GM10847 (cell line): ENCODE results near the gene C18orf63.

ENCODE experiments used
- POLR2A ChIP-seq: IDR thresholded peaks from 2 replicates; pipeline ENCODE4 v1.6.1; 2011; ENCODE audit not compliant: insufficient read length; ENCODE audit errors: extremely low read depth

Gene C18orf63

DNA sequence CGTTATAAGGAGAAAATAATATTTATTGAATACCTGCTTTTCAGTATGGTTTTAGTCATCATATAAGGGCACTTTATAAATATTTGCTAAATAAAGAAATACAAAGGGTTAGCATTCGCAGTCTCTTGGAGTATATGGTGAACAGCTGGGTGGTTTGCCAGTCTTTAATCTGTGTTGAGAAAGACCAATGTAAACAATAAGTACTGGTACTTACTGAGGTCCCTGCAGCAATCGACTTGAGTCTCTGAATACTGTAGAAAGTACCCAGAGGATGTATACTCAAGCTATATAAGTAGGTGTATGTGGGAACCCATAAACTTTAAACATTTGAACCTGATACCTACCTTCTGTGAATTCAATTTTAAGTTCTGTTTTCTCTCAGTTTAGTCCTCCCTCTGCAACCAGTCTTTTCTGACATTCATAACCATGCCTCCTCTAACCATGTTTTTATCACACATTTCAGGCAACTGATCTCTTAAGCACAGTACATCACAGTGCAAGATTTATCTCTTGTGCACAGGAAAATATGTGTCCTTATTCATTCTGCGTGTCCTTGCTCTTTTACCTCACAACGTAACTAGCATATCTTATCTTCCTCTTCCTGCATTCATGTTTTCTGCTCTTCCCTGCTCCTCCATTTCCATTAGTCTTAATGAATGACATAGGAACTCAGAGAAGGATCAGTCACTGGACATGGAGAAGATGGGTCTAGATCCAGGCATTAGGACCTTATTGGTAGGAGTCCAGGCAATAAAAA, 21.7 kb downstream of the C18orf63 start:
- no peak for TF ChIP-seq POLR2A

DNA sequence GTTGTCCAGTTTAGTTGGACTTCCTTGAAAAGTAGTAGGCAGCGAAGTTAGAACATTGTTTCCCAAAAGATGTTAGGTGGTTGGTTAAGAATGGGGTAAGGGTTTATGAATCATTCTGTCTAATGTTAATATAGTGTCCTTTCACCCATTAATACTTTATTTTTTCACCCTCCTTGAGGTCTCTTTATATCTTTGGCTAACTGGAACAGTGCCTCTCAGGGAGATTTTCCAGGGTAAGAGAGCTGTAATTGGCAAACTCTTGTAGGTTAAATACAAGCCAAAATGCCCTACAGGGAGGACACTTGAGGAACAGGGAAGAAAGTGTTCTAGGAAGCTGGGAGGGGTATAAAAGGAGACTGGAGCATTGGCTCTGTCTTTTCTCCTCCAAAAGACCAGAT, 22.3 kb downstream of the C18orf63 start:
- TF ChIP-seq POLR2A: no peak

- no peak for TF ChIP-seq POLR2A
Observed at GRCh38 chr18:74342416-74343043, 26.9 kb downstream of the C18orf63 start.

- TF ChIP-seq POLR2A: no peak
Observed at GRCh38 chr18:74346206-74346605, 30.6 kb downstream of the C18orf63 start.

DNA sequence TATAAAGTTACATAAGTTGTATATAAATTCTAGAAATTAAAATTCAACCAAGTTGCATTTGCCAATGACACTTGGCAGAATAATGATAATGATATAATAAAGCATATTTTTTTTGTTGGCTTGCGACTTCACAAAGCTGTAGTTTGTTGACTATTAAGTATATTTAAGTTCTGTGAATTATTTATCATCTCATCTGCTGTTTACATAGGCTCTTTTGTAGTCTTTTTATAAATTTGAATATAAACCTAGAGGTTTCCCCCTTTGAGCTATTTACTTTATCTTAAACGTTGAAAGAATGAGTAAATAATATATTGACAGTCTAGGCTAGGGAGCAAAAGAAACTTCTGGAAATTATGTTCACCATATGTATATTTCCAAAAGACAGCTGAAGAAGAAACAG, 32.9 kb downstream of the C18orf63 start:
- no peak for TF ChIP-seq POLR2A

GRCh38 chr18:74351354-74351753, 35.7 kb downstream of the C18orf63 start:
- TF ChIP-seq POLR2A: no peak

DNA sequence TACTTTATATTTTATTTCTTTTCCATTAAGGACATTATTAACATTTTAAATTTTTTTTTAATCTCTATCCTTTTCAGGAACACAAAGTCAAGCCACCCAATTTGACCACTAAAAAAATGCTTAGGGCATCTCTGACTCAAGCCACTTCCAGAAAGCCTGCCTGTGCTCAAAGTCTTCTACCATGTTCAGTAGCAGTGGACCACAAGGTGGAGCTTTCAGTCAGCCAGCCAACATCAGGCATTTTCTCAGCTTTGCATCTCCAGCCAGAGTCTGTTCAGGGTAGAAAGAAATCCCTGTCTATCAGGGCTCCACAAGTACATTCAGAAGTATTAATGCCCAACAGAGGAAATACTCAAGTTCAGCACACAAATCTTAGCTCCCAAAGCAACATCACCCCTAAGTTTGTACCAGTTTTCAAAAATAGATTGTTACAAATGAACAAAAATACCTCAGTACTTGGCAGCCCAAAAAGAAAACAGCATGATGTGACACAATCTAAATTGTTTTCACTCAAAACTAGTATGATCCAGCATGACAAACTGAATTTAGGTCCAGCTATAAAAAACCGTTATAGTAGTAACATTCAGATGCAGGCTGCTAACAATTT, 37.6 kb downstream of the C18orf63 start:
- TF ChIP-seq POLR2A: no peak

- TF ChIP-seq POLR2A: no peak
Observed at GRCh38 chr18:74356959-74357358, 41.3 kb downstream of the C18orf63 start.

- no peak for TF ChIP-seq POLR2A
Observed at GRCh38 chr18:74360852-74361655, 45.4 kb downstream of the C18orf63 start.

GRCh38 chr18:74367905-74368304, 52.3 kb downstream of the C18orf63 start:
- no peak for TF ChIP-seq POLR2A

GRCh38 chr18:74368901-74369705, 53.5 kb downstream of the C18orf63 start:
- no peak for TF ChIP-seq POLR2A

- no peak for TF ChIP-seq POLR2A
Observed at GRCh38 chr18:74370115-74370514, 54.5 kb downstream of the C18orf63 start.

DNA sequence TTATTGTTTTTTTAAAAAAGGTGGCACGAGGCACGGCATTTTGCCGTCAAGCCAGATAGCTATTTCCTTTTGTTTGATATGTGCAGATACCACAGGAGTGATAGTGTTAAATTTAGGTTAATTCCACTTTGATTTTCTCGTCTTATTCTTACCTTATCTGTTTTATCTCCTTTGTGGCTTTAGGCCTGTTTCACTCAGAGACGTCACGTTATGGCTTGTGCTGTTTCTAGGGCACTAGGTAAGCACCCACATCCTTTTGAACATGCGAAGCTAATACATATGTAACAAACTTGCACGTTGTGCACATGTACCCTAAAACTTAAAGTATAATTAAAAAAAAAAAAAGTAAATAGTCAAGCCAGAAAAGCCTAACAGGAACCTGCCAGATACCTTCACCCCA, 57.8 kb downstream of the C18orf63 start:
- no peak for TF ChIP-seq POLR2A

DNA sequence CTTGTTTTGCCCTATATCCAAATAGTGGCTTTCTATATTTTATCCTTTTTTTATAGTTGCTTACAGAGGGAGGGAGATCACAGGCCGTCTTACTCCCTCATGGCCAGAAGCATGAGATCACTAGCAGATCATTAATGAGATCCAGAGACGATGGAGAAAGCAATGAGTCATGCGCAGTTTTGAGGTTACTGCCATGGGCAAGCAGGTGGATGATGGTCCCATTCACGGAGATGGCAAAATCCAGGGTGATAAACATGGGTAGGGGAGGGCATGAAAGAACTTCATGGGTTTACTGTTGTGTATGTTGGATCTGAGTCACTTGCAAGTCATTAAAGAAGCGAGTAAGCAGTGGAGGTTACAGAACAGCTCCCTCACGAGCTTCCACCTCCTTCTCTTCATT, 60.4 kb downstream of the C18orf63 start:
- no peak for TF ChIP-seq POLR2A

GRCh38 chr18:74376523-74376922, 60.9 kb downstream of the C18orf63 start:
- TF ChIP-seq POLR2A: no peak
